HG02798 (cell line): ENCODE results near the gene NAPA.
A peak's percentile ranks its signal among the peaks of the same experiment; 100 is the strongest.

Source experiments
- ATAC-seq: cut with Tn5 transposase; IDR thresholded peaks from one replicate; pipeline ENCODE4 v1.9.1; 2021; ENCODE audit warnings: mild to moderate bottlenecking; ENCODE audit not compliant: unreplicated experiment, poor library complexity

The NAPA gene

GRCh38 chr19:47514869-47515588 lies at the start of gene NAPA:
Gene NAPA (minus strand): TSS chr19:47515063. CDS start chr19:47514940, 123 bp downstream.
- ATAC-seq, result peak; percentile 90

- ATAC-seq, result no peak
Observed at GRCh38 chr19:47564081-47564480, 49.2 kb upstream of the NAPA start.

- no peak for ATAC-seq
Observed at GRCh38 chr19:47561440-47562057, 46.7 kb upstream of the NAPA start.

- no peak for ATAC-seq
Observed at GRCh38 chr19:47560999-47561398, 46.1 kb upstream of the NAPA start.

- no peak for ATAC-seq
Observed at GRCh38 chr19:47550129-47550528, 35.3 kb upstream of the NAPA start.

- ATAC-seq, result no peak
Observed at GRCh38 chr19:47549261-47549862, 34.5 kb upstream of the NAPA start.

- no peak for ATAC-seq
Observed at GRCh38 chr19:47547199-47547598, 32.3 kb upstream of the NAPA start.

- ATAC-seq, result no peak
Observed at GRCh38 chr19:47545061-47545948, 30.4 kb upstream of the NAPA start.

GRCh38 chr19:47544476-47544875 lies 29.6 kb upstream of the NAPA start:
- no peak for ATAC-seq

GRCh38 chr19:47544075-47544474 lies 29.2 kb upstream of the NAPA start:
- ATAC-seq, result no peak

GRCh38 chr19:47542030-47542475 lies 27.2 kb upstream of the NAPA start:
- no peak for ATAC-seq

- no peak for ATAC-seq
Observed at GRCh38 chr19:47541518-47541917, 26.7 kb upstream of the NAPA start.

GRCh38 chr19:47540748-47541147 lies 25.9 kb upstream of the NAPA start:
- ATAC-seq, result no peak

- ATAC-seq, result no peak
Observed at GRCh38 chr19:47539747-47540311, 25.0 kb upstream of the NAPA start.

- ATAC-seq, result no peak
Observed at GRCh38 chr19:47538812-47539211, 23.9 kb upstream of the NAPA start.

GRCh38 chr19:47537493-47537892 lies 22.6 kb upstream of the NAPA start:
- no peak for ATAC-seq

- ATAC-seq, result no peak
Observed at GRCh38 chr19:47534628-47535027, 19.8 kb upstream of the NAPA start.

- no peak for ATAC-seq
Observed at GRCh38 chr19:47531640-47532387, 17.0 kb upstream of the NAPA start.

GRCh38 chr19:47529018-47529742 lies 14.3 kb upstream of the NAPA start:
- ATAC-seq, result no peak
